Mesendoderm (in vitro differentiated cells): ENCODE results near the gene SRSF4.
A peak's percentile ranks its signal among the peaks of the same experiment; 100 is the strongest.

Source experiments
- DNase-seq: peaks from one replicate; pipeline ENCODE4 v3.0.0; 2013
- H2AK5ac ChIP-seq: 2 replicates; pipeline ENCODE4 v1.6.1; 2013; ENCODE audit warnings: low read length, inconsistent platforms
- H2BK120ac ChIP-seq: 2 replicates; pipeline ENCODE4 v1.6.1; 2013; ENCODE audit warnings: low read depth, mild to moderate bottlenecking, low read length, moderate library complexity, mixed read lengths
- H2BK15ac ChIP-seq: replicated peaks from 2 replicates; pipeline ENCODE4 v1.6.1; 2013; ENCODE audit warnings: low read depth, mild to moderate bottlenecking, moderate library complexity
- H2BK5ac ChIP-seq: 2 replicates; pipeline ENCODE4 v1.6.1; 2013; ENCODE audit warnings: low read length, inconsistent platforms
- H3K18ac ChIP-seq: 2 replicates; pipeline ENCODE4 v1.6.1; 2013; ENCODE audit warnings: mild to moderate bottlenecking, low read length, mixed read lengths
- H3K23ac ChIP-seq: one replicate; pipeline ENCODE4 v1.6.1; 2013; ENCODE audit warnings: low read length
- H3K27ac ChIP-seq: 2 replicates; pipeline ENCODE4 v1.5.1; 2013; ENCODE audit warnings: low read depth, mild to moderate bottlenecking, inconsistent platforms, low read length, moderate library complexity
- H3K27me3 ChIP-seq: 2 replicates; pipeline ENCODE4 v1.6.1; 2013; ENCODE audit warnings: low read length, control low read depth, mild to moderate bottlenecking, inconsistent platforms; ENCODE audit not compliant: insufficient read depth, poor library complexity
- H3K36me3 ChIP-seq: 2 replicates; pipeline ENCODE4 v1.6.1; 2013; ENCODE audit warnings: low read length, inconsistent platforms; ENCODE audit not compliant: control insufficient read depth, insufficient read depth
- H3K4ac ChIP-seq: one replicate; pipeline ENCODE4 v1.6.1; 2013; ENCODE audit warnings: low read depth, mild to moderate bottlenecking, low read length, moderate library complexity
- H3K4me1 ChIP-seq: 2 replicates; pipeline ENCODE4 v1.6.1; 2013; ENCODE audit warnings: low read depth, low read length, inconsistent platforms; ENCODE audit not compliant: control insufficient read depth
- H3K4me2 ChIP-seq: 2 replicates; pipeline ENCODE4 v1.6.1; 2013; ENCODE audit warnings: low read length
- H3K4me3 ChIP-seq: 2 replicates; pipeline ENCODE4 v1.5.1; 2013; ENCODE audit warnings: mild to moderate bottlenecking, low read length
- H3K56ac ChIP-seq: one replicate; pipeline ENCODE4 v1.6.1; 2013; ENCODE audit warnings: low read length
- H3K79me1 ChIP-seq: 2 replicates; pipeline ENCODE4 v1.6.1; 2013; ENCODE audit warnings: low read length, inconsistent platforms
- H3K79me2 ChIP-seq: 2 replicates; pipeline ENCODE4 v1.6.1; 2013; ENCODE audit warnings: mild to moderate bottlenecking, low read length; ENCODE audit not compliant: control insufficient read depth, insufficient read depth
- H3K9ac ChIP-seq: 2 replicates; pipeline ENCODE4 v1.6.1; 2013; ENCODE audit warnings: low read length, inconsistent platforms
- H4K5ac ChIP-seq: one replicate; pipeline ENCODE4 v1.6.1; 2013; ENCODE audit warnings: low read length
- H4K8ac ChIP-seq: one replicate; pipeline ENCODE4 v1.6.1; 2013; ENCODE audit warnings: low read depth, mild to moderate bottlenecking, control low read depth, low read length, moderate library complexity
- WGBS: extraction: QIAGEN DNeasy Blood & Tissue Kit; methylation state at CpG from one replicate; pipeline ENCODE4 v1.1.7; 2013; ENCODE audit warnings: low lambda C conversion rate, missing lambda C conversion rate; ENCODE audit not compliant: insufficient coverage; ENCODE audit errors: extremely low coverage; 5-methylcytosine and 5-hydroxymethylcytosine counted together

Gene SRSF4

GRCh38 chr1:29197993-29198392 is 16.3 kb upstream of the SRSF4 start:
- DNase-seq: no peak
- Histone ChIP-seq H2BK120ac (no peak overlapping the region), H3K79me2 (no peaks in the 10 kb centered on the region), H2BK5ac (no peak overlapping the region), H2BK15ac (no peak overlapping the region), H3K27ac (no peak overlapping the region), H3K36me3 (peaks cover 6% of the 10 kb centered on the region), H3K4me2 (no peak overlapping the region), H3K4me3 (no peak overlapping the region), H2AK5ac (no peak overlapping the region), H3K18ac (no peak overlapping the region), H3K79me1 (peaks cover 2% of the 10 kb centered on the region), H3K4ac (no peak overlapping the region), H3K4me1 (peaks cover 7% of the 10 kb centered on the region), H4K5ac (no peak overlapping the region), H3K27me3 (no peaks in the 10 kb centered on the region), H3K23ac (no peak overlapping the region), H3K56ac (no peak overlapping the region), H3K9ac (no peak overlapping the region), H4K8ac (no peak overlapping the region)
- no CpG with 5 or more reads among the region's 12 CpGs for WGBS

- DNase-seq: peak; percentile 92
- Histone ChIP-seq H2BK5ac (no peak overlapping the region), H3K4me3 (no peak overlapping the region), H3K9ac (no peak overlapping the region), H3K27me3 (no peaks in the 10 kb centered on the region), H3K79me2 (no peaks in the 10 kb centered on the region), H3K4ac (no peak overlapping the region), H3K23ac (no peak overlapping the region), H2AK5ac (no peak overlapping the region), H3K79me1 (peaks cover 2% of the 10 kb centered on the region), H3K4me2 (no peak overlapping the region), H4K5ac (no peak overlapping the region), H4K8ac (no peak overlapping the region), H3K56ac (peak overlapping the region; percentile 8), H3K18ac (no peak overlapping the region), H2BK15ac (no peak overlapping the region), H2BK120ac (no peak overlapping the region), H3K36me3 (peaks cover 6% of the 10 kb centered on the region), H3K4me1 (peaks cover 7% of the 10 kb centered on the region), H3K27ac (peak overlapping the region; percentile 71)
- no CpG with 5 or more reads among the region's 2 CpGs for WGBS
Measured at GRCh38 chr1:29197590-29197924, 15.9 kb upstream of the SRSF4 start.

- no peak overlapping the region for H4K8ac ChIP-seq
- no peak overlapping the region for H4K5ac ChIP-seq
- peak overlapping the region; percentile 49 for H3K56ac ChIP-seq
- no peak overlapping the region for H3K4ac ChIP-seq
- H2AK5ac ChIP-seq: no peak overlapping the region
- no CpG with 5 or more reads among the region's 7 CpGs for WGBS
- no peak overlapping the region for H2BK5ac ChIP-seq
- H3K9ac ChIP-seq: peak overlapping the region; percentile 27
- DNase-seq: peak; percentile 85
- peaks cover 2% of the 10 kb centered on the region for H3K4me1 ChIP-seq
- no peak overlapping the region for H2BK15ac ChIP-seq
- no peak overlapping the region for H3K4me2 ChIP-seq
- H3K36me3 ChIP-seq: peaks cover 6% of the 10 kb centered on the region
- H2BK120ac ChIP-seq: no peak overlapping the region
- H3K79me2 ChIP-seq: no peaks in the 10 kb centered on the region
- H3K79me1 ChIP-seq: no peaks in the 10 kb centered on the region
- no peak overlapping the region for H3K18ac ChIP-seq
- no peaks in the 10 kb centered on the region for H3K27me3 ChIP-seq
- H3K27ac ChIP-seq: peak overlapping the region; percentile 89
- no peak overlapping the region for H3K23ac ChIP-seq
- no peak overlapping the region for H3K4me3 ChIP-seq
Measured at GRCh38 chr1:29196863-29197589, 15.3 kb upstream of the SRSF4 start.

GRCh38 chr1:29195881-29196291 is 14.2 kb upstream of the SRSF4 start:
- Histone ChIP-seq H3K4me2 (no peak overlapping the region), H3K36me3 (peaks cover 6% of the 10 kb centered on the region), H4K5ac (no peak overlapping the region), H3K4ac (no peak overlapping the region), H3K18ac (no peak overlapping the region), H3K79me2 (no peaks in the 10 kb centered on the region), H3K56ac (peak overlapping the region; percentile 10), H2BK15ac (no peak overlapping the region), H3K4me1 (peaks cover 2% of the 10 kb centered on the region), H3K79me1 (no peaks in the 10 kb centered on the region), H3K23ac (no peak overlapping the region), H3K27ac (no peak overlapping the region), H3K4me3 (no peak overlapping the region), H4K8ac (no peak overlapping the region), H3K27me3 (no peaks in the 10 kb centered on the region), H2AK5ac (no peak overlapping the region), H2BK120ac (no peak overlapping the region), H3K9ac (no peak overlapping the region), H2BK5ac (no peak overlapping the region)
- DNase-seq: no peak
- no CpG with 5 or more reads among the region's 8 CpGs for WGBS

- H3K79me1 ChIP-seq: no peaks in the 10 kb centered on the region
- H3K36me3 ChIP-seq: peaks cover 4% of the 10 kb centered on the region
- no peak overlapping the region for H2BK15ac ChIP-seq
Measured at GRCh38 chr1:29193879-29194455, 12.3 kb upstream of the SRSF4 start.

More at GRCh38 chr1:29193879-29194455, 12.3 kb upstream of the SRSF4 start:
- H3K23ac ChIP-seq: no peak overlapping the region
- H3K79me2 ChIP-seq: no peaks in the 10 kb centered on the region
- H3K27me3 ChIP-seq: no peaks in the 10 kb centered on the region
- no peak overlapping the region for H3K18ac ChIP-seq
- no peak overlapping the region for H3K56ac ChIP-seq
- H3K27ac ChIP-seq: no peak overlapping the region
- peaks cover 2% of the 10 kb centered on the region for H3K4me1 ChIP-seq
- H4K5ac ChIP-seq: no peak overlapping the region
- no peak overlapping the region for H3K9ac ChIP-seq
- H3K4me2 ChIP-seq: no peak overlapping the region
- DNase-seq: no peak
- H2AK5ac ChIP-seq: no peak overlapping the region
- WGBS: no CpG with 5 or more reads among the region's 8 CpGs
- H2BK120ac ChIP-seq: no peak overlapping the region
- no peak overlapping the region for H3K4me3 ChIP-seq
- H4K8ac ChIP-seq: no peak overlapping the region
- H2BK5ac ChIP-seq: no peak overlapping the region
- H3K4ac ChIP-seq: no peak overlapping the region
